Type B pancreatic cell (in vitro differentiated cells): ENCODE data around the gene ZC3H6. TPM values are rescaled to one million over a fixed set of nuclear protein-coding genes. Genes with fewer than 3 reads are reported as not detected.

Experiments used
- DNase-seq: peaks from one replicate; pipeline ENCODE4 v3.0.0; 2021; ENCODE audit warnings: mixed read lengths; ENCODE audit not compliant: unreplicated experiment; ENCODE audit errors: extremely low spot score
- H3K27ac Mint-ChIP-seq: 2 replicates; pipeline ENCODE4 v1.8.0; 2021; ENCODE audit warnings: mild to moderate bottlenecking, mixed read lengths
- H3K27me3 Mint-ChIP-seq: 2 replicates; pipeline ENCODE4 v1.8.0; 2021; ENCODE audit warnings: mixed read lengths
- H3K36me3 Mint-ChIP-seq: 2 replicates; pipeline ENCODE4 v1.8.0; 2021; ENCODE audit warnings: mixed read lengths
- H3K4me1 Mint-ChIP-seq: one replicate; pipeline ENCODE4 v1.8.0; 2021; ENCODE audit warnings: mixed read lengths; ENCODE audit not compliant: unreplicated experiment
- H3K4me3 Mint-ChIP-seq: 2 replicates; pipeline ENCODE4 v1.8.0; 2021; ENCODE audit warnings: mild to moderate bottlenecking, mixed read lengths
- H3K9me3 Mint-ChIP-seq: 2 replicates; pipeline ENCODE4 v1.8.0; 2021; ENCODE audit warnings: mixed read lengths
- CTCF ChIP-seq: fragments of 200-600 bp; sonication (generic); conservative IDR thresholded peaks from 2 replicates; pipeline ENCODE4 v1.5.0; 2021; ENCODE audit warnings: antibody characterized with exemption, mild to moderate bottlenecking
- total RNA-seq: library from RNA; stranded (reverse); gene quantifications from 2 replicates; pipeline ENCODE4 v1.2.1, GENCODE V29; 2021; ENCODE audit warnings: low replicate concordance

Gene ZC3H6
- total RNA-seq, 1 donor from 2014 or later: 10.1 TPM

GRCh38 chr2:112244854-112245253, 30.5 kb upstream of the ZC3H6 start:
- no peak for TF ChIP-seq CTCF
- DNase-seq: no peak
- Mint-ChIP-seq H3K27me3 (no peaks in the 10 kb centered on the region), H3K9me3 (no peaks in the 10 kb centered on the region), H3K4me1 (no peaks in the 10 kb centered on the region), H3K27ac (no peak overlapping the region), H3K4me3 (no peak overlapping the region), H3K36me3 (peaks cover 9% of the 10 kb centered on the region)

GRCh38 chr2:112251271-112251670, 24.1 kb upstream of the ZC3H6 start:
- no peaks in the 10 kb centered on the region for H3K27me3 Mint-ChIP-seq
- no peak overlapping the region for H3K27ac Mint-ChIP-seq
- H3K36me3 Mint-ChIP-seq: peaks cover 4% of the 10 kb centered on the region
- H3K9me3 Mint-ChIP-seq: no peaks in the 10 kb centered on the region
- no peak for DNase-seq
- TF ChIP-seq CTCF: no peak
- H3K4me3 Mint-ChIP-seq: no peak overlapping the region
- H3K4me1 Mint-ChIP-seq: peaks cover 10% of the 10 kb centered on the region

GRCh38 chr2:112253261-112253815, 22.1 kb upstream of the ZC3H6 start:
- H3K27me3 Mint-ChIP-seq: no peaks in the 10 kb centered on the region
- no peaks in the 10 kb centered on the region for H3K36me3 Mint-ChIP-seq
- H3K27ac Mint-ChIP-seq: no peak overlapping the region
- no peaks in the 10 kb centered on the region for H3K9me3 Mint-ChIP-seq
- no peak for TF ChIP-seq CTCF
- H3K4me3 Mint-ChIP-seq: peak overlapping the region; percentile 29
- DNase-seq: no peak
- H3K4me1 Mint-ChIP-seq: peaks cover 10% of the 10 kb centered on the region

- Mint-ChIP-seq H3K4me3 (peak within 1 kb of the TSS; percentile 90), H3K36me3 (no peaks in the 10 kb centered on the region), H3K9me3 (no peaks in the 10 kb centered on the region), H3K27me3 (peaks cover 2% of the 10 kb centered on the region), H3K27ac (peak within 1 kb of the TSS; percentile 71), H3K4me1 (peaks cover 14% of the 10 kb centered on the region)
- DNase-seq: peak; percentile 97
- TF ChIP-seq CTCF: no peak
Observed at GRCh38 chr2:112254466-112255240, 20.7 kb upstream of the ZC3H6 start, which contains the start of gene ZC3H8. ZC3H8 (minus strand) TSS chr2:112255042; CDS start chr2:112254981, 61 bp downstream.

- Mint-ChIP-seq H3K4me1 (peaks cover 15% of the 10 kb centered on the region), H3K9me3 (no peaks in the 10 kb centered on the region), H3K4me3 (peak overlapping the region; percentile 90), H3K27ac (no peak overlapping the region), H3K27me3 (peaks cover 3% of the 10 kb centered on the region), H3K36me3 (no peaks in the 10 kb centered on the region)
- TF ChIP-seq CTCF: no peak
- no peak for DNase-seq
Observed at GRCh38 chr2:112255875-112256274, 19.5 kb upstream of the ZC3H6 start.
